ENCODE results near the gene HESX1.

DNA sequence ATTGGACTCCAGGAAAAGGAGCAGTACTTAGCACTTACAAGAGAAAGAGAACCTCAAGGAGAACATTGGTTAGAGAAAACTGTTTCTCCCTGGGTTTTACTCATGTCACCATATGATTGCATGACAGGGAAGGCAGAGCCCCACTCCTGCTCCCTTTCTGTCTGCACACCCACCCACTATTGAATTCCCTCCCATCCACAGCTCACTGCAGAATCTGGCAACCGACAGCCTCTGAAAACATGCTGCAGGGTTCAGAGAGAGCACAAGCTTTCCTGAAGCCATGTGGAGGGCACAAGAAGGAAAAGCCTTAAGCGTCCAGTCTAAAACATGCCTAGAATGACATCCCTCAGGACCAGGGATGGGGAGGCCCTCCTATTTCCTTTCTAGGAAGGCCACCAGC is 31.6 kb downstream of the HESX1 start:
- TF ChIP-seq, protein P1, sequence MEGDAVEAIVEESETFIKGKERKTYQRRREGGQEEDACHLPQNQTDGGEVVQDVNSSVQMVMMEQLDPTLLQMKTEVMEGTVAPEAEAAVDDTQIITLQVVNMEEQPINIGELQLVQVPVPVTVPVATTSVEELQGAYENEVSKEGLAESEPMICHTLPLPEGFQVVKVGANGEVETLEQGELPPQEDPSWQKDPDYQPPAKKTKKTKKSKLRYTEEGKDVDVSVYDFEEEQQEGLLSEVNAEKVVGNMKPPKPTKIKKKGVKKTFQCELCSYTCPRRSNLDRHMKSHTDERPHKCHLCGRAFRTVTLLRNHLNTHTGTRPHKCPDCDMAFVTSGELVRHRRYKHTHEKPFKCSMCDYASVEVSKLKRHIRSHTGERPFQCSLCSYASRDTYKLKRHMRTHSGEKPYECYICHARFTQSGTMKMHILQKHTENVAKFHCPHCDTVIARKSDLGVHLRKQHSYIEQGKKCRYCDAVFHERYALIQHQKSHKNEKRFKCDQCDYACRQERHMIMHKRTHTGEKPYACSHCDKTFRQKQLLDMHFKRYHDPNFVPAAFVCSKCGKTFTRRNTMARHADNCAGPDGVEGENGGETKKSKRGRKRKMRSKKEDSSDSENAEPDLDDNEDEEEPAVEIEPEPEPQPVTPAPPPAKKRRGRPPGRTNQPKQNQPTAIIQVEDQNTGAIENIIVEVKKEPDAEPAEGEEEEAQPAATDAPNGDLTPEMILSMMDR (IDR thresholded peaks at IDR 0.05): no peak
- TF ChIP-seq POLR2AphosphoS5 (IDR thresholded peaks at IDR 0.05) (no peak), POLR2A (IDR thresholded peaks at IDR 0.05) (no peak), EP300 (IDR thresholded peaks at IDR 0.05) (no peak)

All from sigmoid colon (tissue), 4 donors.